Lung (tissue), 12 donors: ENCODE measurements around the gene PLPPR3. TPM values are rescaled to one million over a fixed set of nuclear protein-coding genes. Genes with fewer than 3 reads are reported as not detected.

Experiments
- ATAC-seq: fragments of 200-7000 bp; cut with Tn5 transposase; one replicate; pipeline ENCODE4 v1.9.1; 2020; ENCODE audit warnings: moderate number of reproducible peaks; ENCODE audit not compliant: insufficient read depth, low FRiP score
- DNase-seq, 3 donors: peaks; one replicate each; pipeline ENCODE4 v3.0.0-alpha.2; 2013 to 2017
- H3K27ac ChIP-seq, 2 donors: one replicate each; pipeline ENCODE4 v1.5.1; 2013; ENCODE audit warnings: mild to moderate bottlenecking in 2 of 2, moderate library complexity in 2 of 2, control low read depth in 1 of 2, inconsistent platforms in 1 of 2, low read depth in 1 of 2, low read length in 1 of 2
- H3K27me3 ChIP-seq, 3 donors: one replicate each; pipeline ENCODE4 v1.5.1; 2013; ENCODE audit warnings: low read length in 2 of 3; ENCODE audit not compliant: control insufficient read depth in 3 of 3, insufficient read depth in 3 of 3
- H3K36me3 ChIP-seq, 4 donors: one replicate each; pipeline ENCODE4 v1.5.1; 2013; ENCODE audit warnings: low read length in 4 of 4, mild to moderate bottlenecking in 1 of 4, moderate library complexity in 1 of 4; ENCODE audit not compliant: control insufficient read depth in 4 of 4, insufficient read depth in 4 of 4
- H3K4me1 ChIP-seq, 5 donors: one replicate each; pipeline ENCODE4 v1.5.1; 2013; ENCODE audit warnings: low read length in 5 of 5, mild to moderate bottlenecking in 2 of 5, moderate library complexity in 1 of 5; ENCODE audit not compliant: control insufficient read depth in 5 of 5, insufficient read depth in 5 of 5
- H3K4me3 ChIP-seq: one replicate; pipeline ENCODE4 v1.5.1; 2013; ENCODE audit warnings: mild to moderate bottlenecking, control low read depth, moderate library complexity
- H3K9ac ChIP-seq, 2 donors: one replicate each; pipeline ENCODE4 v1.5.1; 2013; ENCODE audit warnings: low read length in 2 of 2, control low read depth in 1 of 2; ENCODE audit not compliant: insufficient read depth in 1 of 2
- H3K9me3 ChIP-seq, 4 donors: one replicate each; pipeline ENCODE4 v1.5.1; 2013; ENCODE audit warnings: low read length in 3 of 4, mild to moderate bottlenecking in 1 of 4, moderate library complexity in 1 of 4; ENCODE audit not compliant: control insufficient read depth in 4 of 4, insufficient read depth in 3 of 4
- WGBS, 2 donors: extraction: QIAGEN DNeasy Blood & Tissue Kit; methylation state at CpG; one replicate each; pipeline ENCODE4 v1.1.7; 2013; 5-methylcytosine and 5-hydroxymethylcytosine counted together
- polyA plus RNA-seq, 2 donors: library from polyadenylated mRNA; stranded (reverse); fragments of 200-250 nt; gene quantifications; one replicate each; pipeline ENCODE4 v1.2.1, GENCODE V29; 2013
- total RNA-seq, 2 donors: library from RNA; depleted of rRNA in 1 of 2; stranded (reverse); fragments of >200 nt in 1 of 2; gene quantifications; one replicate each; pipeline ENCODE4 v1.2.1, GENCODE V29; 2014 to 2021
- TF ChIP-seq, protein P1 (sequence below): IDR thresholded peaks from 2 replicates; pipeline ENCODE4 v1.5.1; 2012; ENCODE audit warnings: mild to moderate bottlenecking; ENCODE audit errors: control extremely low read depth, extremely low read depth
- donor health status: control.
- donor health status: control.
- donor health status: Bipolar disorder and iron deficiency.
- donor health status: healthy.
- donor health status: DM: yes; HTN: yes; CAD: no.

The PLPPR3 gene
- total and polyA plus RNA-seq, 4 donors = 0.91 to 14.1 (median 6.1) TPM

DNA sequence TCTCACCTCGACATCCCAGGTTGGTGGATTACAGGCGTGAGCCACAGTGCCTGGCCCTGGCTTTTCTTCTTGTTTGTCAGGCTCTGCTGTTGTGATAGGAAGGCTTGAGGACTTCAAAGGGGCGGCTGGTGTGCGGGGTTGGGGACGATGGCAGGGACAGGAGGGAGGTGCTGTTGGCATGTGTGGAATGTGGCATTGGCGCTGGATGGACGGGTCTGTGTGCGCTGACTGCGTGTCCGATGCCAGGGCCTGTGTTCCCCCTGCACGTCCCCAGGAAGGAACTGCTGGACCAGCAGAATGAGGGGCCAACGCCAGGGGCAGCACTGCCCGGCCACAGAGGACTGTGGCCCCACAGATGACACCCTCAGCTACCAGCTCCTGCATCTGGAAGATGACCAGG is 37.2 kb downstream of the PLPPR3 start:
- TF ChIP-seq, protein P1, sequence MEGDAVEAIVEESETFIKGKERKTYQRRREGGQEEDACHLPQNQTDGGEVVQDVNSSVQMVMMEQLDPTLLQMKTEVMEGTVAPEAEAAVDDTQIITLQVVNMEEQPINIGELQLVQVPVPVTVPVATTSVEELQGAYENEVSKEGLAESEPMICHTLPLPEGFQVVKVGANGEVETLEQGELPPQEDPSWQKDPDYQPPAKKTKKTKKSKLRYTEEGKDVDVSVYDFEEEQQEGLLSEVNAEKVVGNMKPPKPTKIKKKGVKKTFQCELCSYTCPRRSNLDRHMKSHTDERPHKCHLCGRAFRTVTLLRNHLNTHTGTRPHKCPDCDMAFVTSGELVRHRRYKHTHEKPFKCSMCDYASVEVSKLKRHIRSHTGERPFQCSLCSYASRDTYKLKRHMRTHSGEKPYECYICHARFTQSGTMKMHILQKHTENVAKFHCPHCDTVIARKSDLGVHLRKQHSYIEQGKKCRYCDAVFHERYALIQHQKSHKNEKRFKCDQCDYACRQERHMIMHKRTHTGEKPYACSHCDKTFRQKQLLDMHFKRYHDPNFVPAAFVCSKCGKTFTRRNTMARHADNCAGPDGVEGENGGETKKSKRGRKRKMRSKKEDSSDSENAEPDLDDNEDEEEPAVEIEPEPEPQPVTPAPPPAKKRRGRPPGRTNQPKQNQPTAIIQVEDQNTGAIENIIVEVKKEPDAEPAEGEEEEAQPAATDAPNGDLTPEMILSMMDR = no peak
- no peak overlapping the region for H3K4me3 ChIP-seq
- no peak overlapping the region for H3K9ac ChIP-seq
- ATAC-seq (no peak), DNase-seq (no peak)
- H3K27ac ChIP-seq = peak overlapping the region in 1 of 2 donors; percentile 50
- H3K9me3 ChIP-seq = no peaks in the 10 kb centered on the region
- 50 to 78% methylated on average over 13 of the region's 13 CpGs for WGBS, 2 donors
- H3K4me1 ChIP-seq = peaks cover 0 to 25% (median 17%) of the 10 kb centered on the region in 5 donors
- no peaks in the 10 kb centered on the region for H3K36me3 ChIP-seq
- H3K27me3 ChIP-seq = no peaks in the 10 kb centered on the region

DNA sequence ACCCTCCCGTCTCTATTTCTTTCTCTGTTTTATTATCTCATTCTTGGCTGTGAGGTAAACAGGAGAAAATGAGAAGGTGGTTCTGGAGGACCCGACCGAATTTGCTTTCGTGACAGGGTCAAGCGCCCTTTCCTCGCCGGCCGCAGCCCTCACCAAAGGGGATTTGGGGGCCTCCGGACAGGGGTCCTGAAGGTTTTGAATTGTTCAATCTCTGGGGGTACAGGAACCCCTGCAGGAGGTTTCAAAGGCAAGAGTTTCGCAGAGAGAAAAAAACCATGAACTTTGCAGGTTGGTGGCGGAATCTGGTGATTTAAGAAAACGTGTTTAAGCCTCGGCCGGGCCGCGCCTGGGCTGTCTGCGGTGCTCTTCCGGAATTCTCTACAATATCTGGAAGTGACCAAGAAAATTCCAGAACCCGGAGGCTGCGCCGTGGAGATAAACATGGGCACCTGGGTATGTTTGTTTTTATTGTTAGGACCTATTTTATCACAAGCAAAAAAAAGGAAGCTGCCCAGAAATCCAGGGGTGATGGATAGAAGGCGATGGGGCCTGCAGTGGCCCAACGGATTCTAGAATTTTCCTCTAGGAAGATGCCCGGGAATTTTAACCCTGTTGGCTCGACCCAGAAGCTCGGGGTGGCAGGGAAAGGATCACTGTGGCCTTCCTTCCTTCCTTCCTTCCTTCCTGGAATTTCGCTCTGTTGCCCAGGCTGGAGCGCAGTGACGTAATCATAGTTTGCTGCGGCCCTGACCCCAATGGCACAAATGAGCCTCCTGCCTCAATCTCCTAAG is 38.7 kb downstream of the PLPPR3 start:
- H3K9ac ChIP-seq = no peak overlapping the region
- no peaks in the 10 kb centered on the region for H3K9me3 ChIP-seq
- 39 to 58% methylated on average over 29 to 30 of the region's 30 CpGs for WGBS, 2 donors
- H3K27me3 ChIP-seq = no peaks in the 10 kb centered on the region
- no peak for DNase-seq
- H3K4me1 ChIP-seq = peaks cover 0 to 17% (median 11%) of the 10 kb centered on the region in 5 donors
- TF ChIP-seq, protein P1 = no peak
- ATAC-seq = no peak
- H3K27ac ChIP-seq = peak overlapping the region; percentile 63 to 78
- peak overlapping the region; percentile 9 for H3K4me3 ChIP-seq
- H3K36me3 ChIP-seq = no peaks in the 10 kb centered on the region

DNA sequence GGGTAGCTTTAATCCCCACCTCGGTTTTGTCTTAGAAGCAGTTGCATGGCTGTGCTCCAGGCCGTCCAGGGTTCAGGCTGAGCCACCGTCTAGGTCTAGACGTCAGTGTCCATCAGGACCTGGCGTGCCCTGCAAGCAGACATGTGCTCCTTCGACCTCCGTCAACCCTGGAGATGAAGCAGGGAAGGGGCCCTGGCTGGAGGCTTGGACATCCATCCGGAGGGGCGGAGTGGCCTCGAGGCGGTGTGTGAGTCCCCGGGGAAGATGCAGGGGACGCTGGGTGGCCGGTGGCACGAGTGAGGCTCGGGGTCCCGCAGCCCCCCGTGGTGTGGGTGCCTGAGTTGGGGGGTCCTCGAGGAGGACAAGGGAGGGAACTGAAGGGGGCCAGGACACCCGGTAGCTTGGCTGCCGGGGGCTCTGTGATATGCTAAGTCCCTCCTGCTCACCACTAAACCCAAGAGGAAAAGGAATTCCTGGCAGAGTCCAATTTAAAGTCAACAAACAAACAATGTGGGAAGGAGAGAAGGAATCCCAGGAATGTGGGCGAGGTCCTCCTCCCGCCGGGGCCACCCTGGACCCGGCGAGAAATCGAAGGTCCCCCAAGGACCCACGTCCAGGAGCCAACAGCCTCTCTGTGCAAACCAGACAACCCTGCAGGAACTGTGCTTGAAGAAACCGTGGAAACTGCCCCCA is 39.4 kb downstream of the PLPPR3 start:
- TF ChIP-seq, protein P1 = no peak
- Histone ChIP-seq H3K4me1 (peaks cover 0 to 17% (median 11%) of the 10 kb centered on the region in 5 donors), H3K9me3 (no peaks in the 10 kb centered on the region), H3K27me3 (no peaks in the 10 kb centered on the region), H3K4me3 (peak overlapping the region; percentile 9), H3K9ac (no peak overlapping the region), H3K27ac (peak overlapping the region; percentile 58 to 78), H3K36me3 (no peaks in the 10 kb centered on the region)
- peak; percentile 37 for ATAC-seq
- whole genome bisulfite sequencing, 2 donors = 31 to 69% methylated on average over 29 of the region's 29 CpGs
- peak in 2 of 3 donors; percentile 59 to 67 for DNase-seq
